ENCODE measurements around the gene SLC4A3. TPM values are rescaled to one million over a fixed set of nuclear protein-coding genes. Genes with fewer than 3 reads are reported as not detected.

Gene SLC4A3
- polyA plus RNA-seq, 1 of the 3 experiments (the other 2 are of a cell fraction) = 12.3 TPM

GRCh38 chr2:219642465-219643083 lies 15.1 kb downstream of the SLC4A3 start (continued):
- TF ChIP-seq IRF3 (IDR thresholded peaks at IDR 0.05; ENCODE audit: low read depth, low read length) = no peak
- peak; percentile 60 for TF ChIP-seq MXI1 (IDR thresholded peaks at IDR 0.05; ENCODE audit: low read depth, low read length)
- TF ChIP-seq USF1 (IDR thresholded peaks at IDR 0.05; ENCODE audit: borderline replicate concordance, low read depth) = no peak
- TF ChIP-seq MAX (IDR thresholded peaks at IDR 0.05; ENCODE audit: low read depth) = no peak
- TF ChIP-seq CHD2 (IDR thresholded peaks at IDR 0.05; ENCODE audit: low read length, partially characterized antibody) = peak; percentile 42
- TF ChIP-seq FOSL2 (IDR thresholded peaks at IDR 0.05; ENCODE audit: borderline replicate concordance, low read depth) = no peak
- no peak for TF ChIP-seq YY1 (IDR thresholded peaks at IDR 0.05; ENCODE audit: low read depth)
- TF ChIP-seq FOXJ3 (CRISPR knock-in tag; IDR thresholded peaks at IDR 0.05) = no peak

- peaks cover 10% of the 10 kb centered on the region for H3F3A ChIP-seq (replicated peaks; ENCODE audit: insufficient read depth)
- H2AFZ ChIP-seq (ENCODE audit: low read depth) = no peak overlapping the region
- H3K27me3 ChIP-seq (ENCODE audit: insufficient read depth) = no peaks in the 10 kb centered on the region; the same call in 1 of the 2 replicates
- DNase-seq = no peak
- H3K4me3 ChIP-seq (ENCODE audit: low read depth in 2 of 2, low read length in 1 of 2) = no peak overlapping the region
- H3K4me2 ChIP-seq = no peak overlapping the region
- ChIA-PET POLR2A (interaction anchor here (0.7 kb wide), 1 partner anchor 72 kb away, joined by 3 read pairs; the partner anchor contains the start of gene OBSL1), CTCF (interaction anchor here (0.6 to 7.3 kb wide), 40 partner anchors 9 to 864 kb away, joined by 3 to 95 read pairs (median 5); partner anchors contain the start of genes CHPF, INHA, OBSL1 and SLC4A3)
- H3K9me2 ChIP-seq = no peaks in the 10 kb centered on the region
- H3K9ac ChIP-seq = no peak overlapping the region
- H3K79me2 ChIP-seq (ENCODE audit: insufficient read depth) = no peaks in the 10 kb centered on the region
- no peaks in the 10 kb centered on the region for H3K36me3 ChIP-seq (replicated peaks in 1 of 2; ENCODE audit: control insufficient read depth in 1 of 2, insufficient read depth in 2 of 2, low read length in 1 of 2)
- no peak overlapping the region for H3K27ac ChIP-seq (ENCODE audit: low read depth in 2 of 2, low read length in 1 of 2)
- peaks cover 13 to 20% of the 10 kb centered on the region in 2 experiments; a peak in 3 of 4 replicates for H3K4me1 ChIP-seq (ENCODE audit: control insufficient read depth in 1 of 2, insufficient read depth in 2 of 2, low read depth in 1 of 2, low read length in 1 of 2)
- TF ChIP-seq CHD2 (IDR thresholded peaks at IDR 0.05; ENCODE audit: low read length, partially characterized antibody) (no peak), YY1 (IDR thresholded peaks at IDR 0.05; ENCODE audit: low read depth) (no peak), NRF1 (IDR thresholded peaks at IDR 0.05; ENCODE audit: low read depth, low read length) (no peak), ZBTB33 (IDR thresholded peaks at IDR 0.05; ENCODE audit: borderline replicate concordance, low read depth) (no peak), TEAD4 (IDR thresholded peaks at IDR 0.05; ENCODE audit: borderline replicate concordance, insufficient read depth) (no peak), RAD21 (IDR thresholded peaks at IDR 0.05; ENCODE audit: low read length) (no peak), FOXJ3 (CRISPR knock-in tag; IDR thresholded peaks at IDR 0.05) (no peak), FOSL2 (IDR thresholded peaks at IDR 0.05; ENCODE audit: borderline replicate concordance, low read depth) (no peak), FOXM1 (IDR thresholded peaks at IDR 0.05; ENCODE audit: low read depth) (no peak), RCOR1 (IDR thresholded peaks at IDR 0.05; ENCODE audit: low read length) (no peak), MEF2A (IDR thresholded peaks at IDR 0.05; ENCODE audit: borderline replicate concordance, low read depth) (no peak), PBX3 (IDR thresholded peaks at IDR 0.05) (no peak), SIN3A (IDR thresholded peaks at IDR 0.05; ENCODE audit: borderline replicate concordance, low read depth, low read length) (no peak), RXRA (IDR thresholded peaks at IDR 0.05; ENCODE audit: borderline replicate concordance, low read depth) (no peak), POLR2AphosphoS5 (IDR thresholded peaks at IDR 0.05; ENCODE audit: low read depth, low read length) (no peak), EZH2phosphoT487 (IDR thresholded peaks at IDR 0.05; ENCODE audit: borderline replicate concordance, low read depth) (no peak), EP300 (IDR thresholded peaks at IDR 0.05; ENCODE audit: borderline replicate concordance in 1 of 2, low read depth in 1 of 2, low read length in 1 of 2) (no peak), USF2 (IDR thresholded peaks at IDR 0.05; ENCODE audit: borderline replicate concordance, low read depth, low read length) (no peak), SMC3 (IDR thresholded peaks at IDR 0.05; ENCODE audit: low read depth, low read length) (no peak), NFIC (IDR thresholded peaks at IDR 0.05; ENCODE audit: borderline replicate concordance) (no peak)
- H4K20me1 ChIP-seq (ENCODE audit: insufficient read depth) = no peaks in the 10 kb centered on the region
- 80% methylated on average over 5 of the region's 7 CpGs for WGBS (ENCODE audit: low lambda C conversion rate)
- no peaks in the 10 kb centered on the region for H3K9me3 ChIP-seq
These were observed 15.6 kb downstream of the SLC4A3 start for GRCh38 chr2:219643084-219643473.
